HG03460 (cell line): ENCODE results near the gene SMIM44.

Experiments
- ATAC-seq: cut with Tn5 transposase; IDR thresholded peaks from one replicate; pipeline ENCODE4 v1.9.1; 2021; ENCODE audit not compliant: unreplicated experiment

The SMIM44 gene

DNA sequence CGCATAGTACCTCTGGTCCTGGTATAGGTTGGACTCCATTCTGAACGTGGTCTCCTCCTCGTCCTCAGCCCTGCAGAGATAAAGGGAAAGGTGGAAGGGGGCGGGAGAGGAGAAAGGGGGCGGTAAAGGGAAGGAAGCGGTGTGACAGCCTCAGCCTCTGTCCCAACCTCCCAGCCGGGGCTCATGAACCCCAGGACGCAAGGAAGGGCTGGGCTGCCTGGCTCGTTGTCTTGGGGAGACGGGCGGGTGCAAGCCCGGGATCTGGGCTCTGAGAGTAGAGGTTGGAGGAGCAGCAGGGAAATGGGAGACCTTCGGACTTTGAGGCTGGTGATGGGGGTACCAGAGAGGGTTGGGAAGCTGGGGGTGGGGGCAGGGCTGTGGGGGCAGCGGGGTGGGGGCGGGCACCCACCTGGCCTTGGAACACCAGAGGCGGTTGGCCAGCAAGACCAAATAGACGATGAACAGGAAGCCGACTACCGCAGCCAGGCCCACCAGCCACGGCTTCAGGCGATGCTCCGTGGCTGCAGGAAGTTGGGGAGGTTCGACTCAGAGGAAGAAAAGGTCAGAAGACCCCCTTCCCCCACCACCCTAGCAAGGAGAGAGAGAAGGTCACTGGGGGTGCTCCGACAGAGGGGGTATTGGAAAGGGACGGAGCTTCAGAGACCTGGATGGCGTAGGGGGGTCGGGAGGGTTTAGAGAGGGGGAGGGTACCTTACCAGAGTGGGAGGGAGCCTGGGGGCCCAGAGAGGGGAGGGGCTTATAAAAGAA lies 4.6 kb downstream of the SMIM44 start:
- no peak for ATAC-seq

DNA sequence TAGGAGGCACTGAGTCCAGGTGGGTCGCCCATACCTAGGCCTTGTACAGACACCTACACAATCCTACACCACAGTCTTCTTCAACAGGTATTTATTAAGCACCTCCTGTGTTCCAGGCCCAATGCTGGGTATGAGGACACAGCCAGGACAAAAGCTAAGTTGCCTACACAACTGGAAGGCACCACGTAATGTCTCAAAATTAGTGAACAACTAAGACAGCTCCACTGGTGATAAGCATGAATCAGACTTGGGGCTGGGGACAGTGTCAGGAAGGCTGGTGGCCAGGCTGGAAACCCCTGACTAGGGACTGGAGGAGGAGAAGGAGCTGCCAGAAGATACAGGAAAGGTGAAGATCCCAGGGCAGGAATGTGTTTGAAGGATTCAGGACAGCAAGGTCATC lies 5.3 kb downstream of the SMIM44 start:
- no peak for ATAC-seq

DNA sequence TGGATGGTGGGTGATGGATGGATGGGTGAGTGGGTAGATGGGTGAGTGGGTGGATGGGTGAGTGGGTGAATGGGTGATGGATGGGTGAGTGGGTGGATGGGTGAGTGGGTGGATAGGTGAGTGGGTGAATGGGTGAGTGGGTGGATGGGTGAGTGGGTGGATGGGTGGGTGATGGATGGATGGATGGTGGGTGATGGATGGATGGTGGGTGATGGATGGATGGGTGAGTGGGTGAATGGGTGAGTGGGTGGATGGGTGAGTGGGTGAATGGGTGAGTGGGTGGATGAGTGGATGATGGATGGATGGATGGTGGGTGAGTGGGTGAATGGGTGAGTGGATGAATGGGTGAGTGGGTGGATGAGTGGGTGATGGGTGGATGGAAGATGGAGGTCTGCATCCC lies 5.7 kb downstream of the SMIM44 start:
- no peak for ATAC-seq

DNA sequence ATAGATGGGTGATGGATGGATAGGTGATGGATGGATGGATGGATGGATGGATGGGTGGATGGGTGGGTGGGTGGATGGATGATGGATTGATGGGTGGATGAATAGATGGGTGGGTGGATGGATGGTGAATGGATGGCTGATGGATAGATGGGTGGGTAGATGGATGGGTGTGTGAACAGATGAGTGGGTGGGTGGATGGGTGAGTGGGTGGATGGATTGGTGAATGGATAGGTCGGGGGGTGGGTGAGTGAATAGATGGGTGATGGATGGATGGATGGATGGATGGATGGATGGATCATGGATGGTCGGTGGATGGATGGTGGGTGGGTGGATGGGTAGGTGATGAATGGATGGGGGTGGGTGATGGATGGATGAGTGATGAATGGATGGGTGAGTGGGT lies 6.4 kb downstream of the SMIM44 start:
- ATAC-seq: no peak

DNA sequence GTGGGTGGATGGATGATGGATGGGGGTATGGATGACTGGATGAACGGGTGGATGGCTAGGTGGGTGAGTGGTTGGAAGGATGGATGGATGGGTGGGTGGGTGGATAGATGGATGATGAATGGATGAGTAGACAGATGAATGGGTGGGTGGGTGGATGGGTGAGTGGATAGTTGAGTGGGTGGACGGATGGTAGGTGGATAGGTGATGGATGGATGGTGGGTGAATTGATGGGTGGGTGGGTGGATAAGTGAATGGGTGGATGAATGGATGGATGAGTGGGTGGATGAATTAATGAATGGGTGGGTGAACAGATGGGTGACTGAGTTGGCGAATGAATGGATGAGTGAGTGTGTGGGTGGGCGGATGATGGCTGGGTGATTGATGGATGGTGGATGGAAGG lies 7.8 kb downstream of the SMIM44 start:
- no peak for ATAC-seq

DNA sequence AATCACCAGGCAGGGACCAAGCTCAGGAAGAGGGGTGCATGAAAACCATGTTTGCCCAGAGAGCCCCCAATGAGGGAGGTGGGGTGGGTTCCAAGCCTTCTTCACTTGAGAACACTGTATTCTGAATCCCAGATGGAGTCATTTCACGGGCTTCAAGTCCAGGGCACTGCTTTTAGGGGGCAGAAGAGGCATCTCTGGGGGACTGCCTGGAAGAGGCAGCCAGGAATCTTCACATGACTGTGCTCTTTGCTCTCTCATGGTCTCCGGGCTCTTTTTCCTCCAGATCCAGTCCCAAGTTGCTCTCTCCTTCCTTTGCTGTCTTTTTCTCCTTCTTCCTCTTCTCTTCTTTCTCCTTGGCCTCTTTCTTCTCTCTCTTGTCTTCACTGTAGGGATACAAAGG lies 8.6 kb downstream of the SMIM44 start:
- ATAC-seq: no peak

DNA sequence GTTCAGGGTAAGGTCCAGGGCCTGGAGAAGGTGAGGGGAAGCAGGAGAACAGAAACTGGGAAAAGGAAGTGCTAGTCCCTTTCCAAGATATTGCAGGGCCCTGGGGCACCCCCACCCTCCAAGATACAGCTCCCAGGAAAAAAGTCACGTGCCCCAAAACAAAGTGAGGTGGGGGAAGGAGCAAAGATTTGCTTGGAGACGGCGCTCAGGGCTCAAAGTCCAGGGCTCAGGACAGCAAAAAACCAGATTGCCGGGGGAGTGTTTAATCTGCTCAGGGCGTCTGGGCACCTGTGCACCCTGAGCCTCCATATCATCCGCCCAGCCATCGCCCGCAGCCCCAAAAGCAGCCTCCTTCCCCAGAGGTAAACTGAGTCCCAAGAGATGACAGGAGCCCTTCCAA lies 9.2 kb downstream of the SMIM44 start:
- no peak for ATAC-seq

DNA sequence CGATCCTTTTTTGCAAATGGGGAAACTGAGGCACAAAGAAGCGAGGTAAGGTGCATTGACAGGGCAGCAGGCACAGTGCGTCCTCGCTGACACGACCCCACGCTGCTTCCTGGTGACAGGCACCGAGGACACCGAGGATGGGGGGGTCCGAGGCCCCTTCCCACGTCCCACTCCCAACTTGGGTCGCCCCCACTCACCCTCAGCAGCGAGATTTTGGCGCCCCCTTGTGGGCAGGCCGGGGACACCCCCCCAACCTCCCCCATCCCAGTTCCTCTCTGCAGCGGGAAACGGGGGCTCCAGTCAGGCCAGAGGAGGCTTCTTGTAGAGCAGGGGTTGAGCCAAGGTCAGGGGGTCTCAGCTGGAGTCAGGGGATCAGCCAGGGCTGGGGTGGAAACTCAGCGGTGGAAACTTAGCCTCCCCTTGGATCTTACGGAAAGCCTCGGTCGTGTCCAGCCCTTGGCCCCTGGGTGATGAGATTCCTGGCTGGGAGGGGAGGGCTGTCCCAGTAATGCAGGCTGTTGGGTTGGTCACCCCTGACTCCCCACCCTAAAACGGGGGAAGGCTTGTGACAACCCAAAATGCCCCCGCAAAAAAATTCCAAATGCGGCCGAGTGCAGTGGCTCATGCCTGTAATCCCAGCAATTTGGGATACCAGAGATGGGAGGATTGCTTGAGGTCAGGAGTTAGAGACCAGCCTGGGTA lies 11.1 kb downstream of the SMIM44 start:
- no peak for ATAC-seq

DNA sequence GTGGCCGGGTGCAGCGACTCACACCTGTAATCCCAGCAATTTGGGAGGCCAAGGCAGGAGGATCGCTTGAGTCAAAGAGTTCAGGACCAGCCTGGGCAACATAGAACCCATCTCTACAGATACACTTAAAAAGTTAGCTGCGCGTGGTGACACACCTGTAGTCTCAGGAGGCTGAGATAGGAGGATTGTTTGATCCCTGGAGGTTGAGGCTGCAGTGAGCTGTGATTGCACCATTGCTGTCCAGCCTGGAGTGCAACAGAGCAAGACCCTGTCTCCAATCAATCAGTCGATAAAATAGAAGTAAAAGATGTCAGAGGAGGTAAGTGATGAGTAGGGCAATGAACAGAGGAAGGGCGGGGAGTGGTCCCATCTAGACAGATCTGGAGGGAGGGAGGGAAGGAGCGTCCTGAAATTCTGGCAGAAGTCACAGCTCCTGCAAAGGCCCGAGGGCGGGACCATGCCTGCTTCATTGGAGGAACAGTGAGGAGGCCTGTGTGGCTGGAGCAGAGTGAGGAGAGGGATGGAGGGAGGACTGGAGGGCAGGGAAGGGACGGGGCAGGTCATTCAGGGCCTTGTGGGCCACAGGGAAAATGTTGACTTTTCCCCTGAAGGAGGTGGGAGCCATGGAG lies 12.6 kb downstream of the SMIM44 start:
- ATAC-seq: no peak

DNA sequence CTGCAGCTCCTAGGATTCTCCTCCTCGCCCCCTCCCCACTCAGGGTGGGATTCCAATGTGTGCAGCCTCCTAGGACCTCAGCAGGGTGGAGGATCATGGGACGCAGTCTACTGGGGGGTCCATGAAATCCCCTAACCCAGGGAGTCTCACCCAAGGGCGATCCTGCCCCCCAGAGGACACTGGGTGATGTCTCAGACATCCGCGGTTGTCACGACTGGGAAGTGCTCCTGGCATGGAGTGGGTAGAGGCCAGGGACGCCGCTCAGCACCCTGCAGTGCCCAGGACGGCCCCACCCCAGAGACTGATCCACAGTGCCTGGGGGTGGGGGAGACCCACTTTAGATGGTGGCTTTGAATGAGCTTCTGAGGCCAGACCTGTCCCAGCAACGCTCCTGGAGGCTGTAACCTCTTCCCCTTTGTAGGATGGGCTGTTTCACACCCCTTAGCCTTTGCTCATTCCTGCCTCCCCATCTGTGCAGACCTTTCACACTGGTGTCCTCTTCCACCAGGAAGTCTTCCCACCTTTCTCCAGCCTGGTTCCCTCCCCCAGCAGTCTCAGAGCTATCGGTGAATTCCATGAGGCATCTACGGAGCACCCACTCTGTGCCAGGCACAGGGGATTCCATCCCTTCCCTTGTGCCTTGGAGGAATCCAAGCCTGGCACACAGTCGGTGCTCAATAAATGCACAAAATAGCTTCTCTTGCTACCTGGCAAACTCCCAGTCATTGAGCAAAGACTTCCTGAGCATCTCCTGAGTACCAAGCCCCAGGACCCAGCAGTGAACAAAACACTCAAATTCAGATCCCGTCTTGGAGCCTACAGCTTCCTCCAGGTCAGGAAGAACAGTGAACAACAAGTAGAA lies 13.4 kb downstream of the SMIM44 start:
- ATAC-seq: no peak

DNA sequence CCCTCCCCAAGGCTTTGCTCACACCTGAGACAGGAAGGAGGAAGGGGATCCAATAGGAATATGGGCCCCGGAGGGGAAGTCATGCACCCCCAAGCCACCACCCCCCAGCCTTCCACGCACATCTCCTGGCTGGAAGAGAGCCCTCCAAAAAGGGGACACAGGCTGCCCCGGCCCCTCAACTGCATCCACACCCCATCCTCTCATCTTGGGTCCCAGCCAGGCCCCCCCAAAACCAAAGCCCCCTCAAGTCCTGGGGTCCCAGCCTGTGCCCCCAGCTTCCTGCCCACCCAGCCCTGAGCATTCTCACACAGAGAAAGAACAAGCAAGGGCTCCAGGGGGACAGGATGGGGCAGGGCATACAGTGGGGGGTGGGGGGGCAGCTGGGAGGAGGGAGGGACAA lies 15.0 kb downstream of the SMIM44 start:
- ATAC-seq: no peak

DNA sequence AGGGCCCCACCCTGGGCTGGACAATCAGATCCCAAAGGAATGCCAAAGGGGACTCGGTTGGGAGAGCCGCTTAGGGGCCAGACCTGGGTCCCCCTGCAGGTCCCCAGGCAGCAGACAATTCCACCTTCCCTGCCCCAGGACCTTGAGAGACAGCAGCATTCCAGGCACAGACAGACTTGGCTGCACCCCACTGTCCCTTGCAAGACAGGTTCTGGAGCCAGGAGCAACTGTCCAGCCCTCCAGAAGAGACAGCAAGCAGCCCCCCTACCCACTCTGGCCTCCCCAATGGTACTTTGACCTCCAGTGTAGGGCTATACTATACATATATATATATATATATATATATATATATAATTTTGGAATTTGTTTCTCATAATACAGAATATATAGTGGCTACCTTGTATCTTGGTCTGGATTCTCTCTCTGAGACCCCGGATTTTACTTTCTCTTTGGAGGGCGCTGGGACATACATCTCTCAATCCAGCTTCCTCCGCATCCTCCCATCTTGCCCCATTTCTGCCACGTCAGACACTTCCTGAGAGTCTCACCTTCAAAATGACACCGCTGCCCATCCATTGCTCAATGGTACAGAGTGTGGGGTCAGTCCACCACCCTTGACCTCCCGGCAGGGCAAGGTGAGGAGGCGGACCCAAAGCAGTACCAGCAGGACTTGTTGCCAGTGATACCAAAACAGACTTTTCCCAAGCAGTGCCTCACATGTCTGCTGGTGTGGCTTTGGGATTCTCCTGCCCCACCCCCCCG lies 15.6 kb downstream of the SMIM44 start:
- no peak for ATAC-seq

DNA sequence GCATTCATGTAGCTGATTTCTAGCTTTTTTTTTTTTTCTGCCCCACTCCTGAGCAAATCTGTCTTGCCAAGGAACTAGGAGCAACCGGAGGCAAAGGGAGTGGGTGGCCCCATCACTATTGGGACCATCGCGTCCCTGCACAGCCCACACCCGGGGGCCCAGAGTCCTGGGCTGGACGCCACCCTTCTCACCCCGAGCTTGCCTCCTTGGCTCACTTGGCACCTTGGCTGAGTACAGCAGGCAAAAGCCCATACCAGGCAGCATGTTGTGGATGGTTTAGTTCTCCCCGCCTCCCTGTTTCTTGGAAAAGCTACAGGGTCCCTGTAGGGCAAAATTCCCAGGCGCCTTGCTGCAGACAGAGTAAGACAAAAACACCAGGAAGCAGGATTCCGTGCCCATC lies 16.6 kb downstream of the SMIM44 start:
- ATAC-seq: no peak

DNA sequence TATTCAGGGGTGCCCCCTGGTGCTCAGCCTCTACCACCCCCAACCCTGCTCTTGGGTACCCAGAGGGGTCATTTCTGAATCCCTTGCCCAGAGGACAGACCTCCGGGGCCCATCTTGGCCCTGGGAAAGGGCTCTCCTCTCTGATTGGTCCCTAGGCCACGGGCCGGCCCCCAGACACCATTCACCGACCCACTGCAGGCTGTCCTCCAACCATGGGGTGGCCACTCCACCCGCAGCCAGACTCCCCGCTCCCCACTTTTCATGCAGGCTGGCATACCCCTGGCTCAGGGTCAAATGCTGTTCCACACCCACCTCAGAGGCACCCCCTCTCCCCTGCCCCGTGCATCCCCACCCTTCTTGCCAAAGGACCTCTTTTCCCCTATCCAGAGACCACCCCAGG lies 17.7 kb downstream of the SMIM44 start:
- no peak for ATAC-seq

DNA sequence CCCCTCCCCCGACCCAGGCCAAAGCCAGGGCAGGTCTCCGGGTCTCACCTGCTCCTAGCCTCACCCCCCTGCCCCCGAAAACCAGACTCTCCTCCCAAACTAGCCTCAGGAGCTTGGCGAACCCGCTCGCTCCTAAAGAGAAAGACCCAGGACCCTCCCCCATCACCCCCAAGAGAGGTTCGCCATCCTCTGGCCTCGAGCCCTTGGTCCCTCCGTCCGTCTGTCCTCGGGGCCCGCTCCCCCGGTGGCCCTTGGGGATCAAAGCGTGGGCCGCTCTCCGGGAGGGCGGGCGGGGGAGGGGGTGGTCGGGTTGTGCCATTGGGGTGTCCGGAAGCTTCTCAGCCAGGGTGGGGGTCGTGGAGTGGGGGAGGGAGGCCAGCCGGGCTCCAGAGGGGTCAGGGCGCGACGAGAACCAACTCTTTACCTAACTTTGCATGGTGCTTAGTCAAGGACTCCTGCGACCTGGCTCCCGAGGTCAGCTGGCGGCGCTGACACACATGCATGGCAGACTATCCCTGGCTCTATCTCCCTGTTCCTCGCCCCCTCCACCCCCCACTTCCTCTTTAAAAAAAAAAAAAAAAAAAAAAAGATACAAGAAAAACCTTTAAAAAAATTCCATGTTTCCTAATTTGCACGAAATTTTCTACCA lies 18.5 kb downstream of the SMIM44 start:
- ATAC-seq: no peak

DNA sequence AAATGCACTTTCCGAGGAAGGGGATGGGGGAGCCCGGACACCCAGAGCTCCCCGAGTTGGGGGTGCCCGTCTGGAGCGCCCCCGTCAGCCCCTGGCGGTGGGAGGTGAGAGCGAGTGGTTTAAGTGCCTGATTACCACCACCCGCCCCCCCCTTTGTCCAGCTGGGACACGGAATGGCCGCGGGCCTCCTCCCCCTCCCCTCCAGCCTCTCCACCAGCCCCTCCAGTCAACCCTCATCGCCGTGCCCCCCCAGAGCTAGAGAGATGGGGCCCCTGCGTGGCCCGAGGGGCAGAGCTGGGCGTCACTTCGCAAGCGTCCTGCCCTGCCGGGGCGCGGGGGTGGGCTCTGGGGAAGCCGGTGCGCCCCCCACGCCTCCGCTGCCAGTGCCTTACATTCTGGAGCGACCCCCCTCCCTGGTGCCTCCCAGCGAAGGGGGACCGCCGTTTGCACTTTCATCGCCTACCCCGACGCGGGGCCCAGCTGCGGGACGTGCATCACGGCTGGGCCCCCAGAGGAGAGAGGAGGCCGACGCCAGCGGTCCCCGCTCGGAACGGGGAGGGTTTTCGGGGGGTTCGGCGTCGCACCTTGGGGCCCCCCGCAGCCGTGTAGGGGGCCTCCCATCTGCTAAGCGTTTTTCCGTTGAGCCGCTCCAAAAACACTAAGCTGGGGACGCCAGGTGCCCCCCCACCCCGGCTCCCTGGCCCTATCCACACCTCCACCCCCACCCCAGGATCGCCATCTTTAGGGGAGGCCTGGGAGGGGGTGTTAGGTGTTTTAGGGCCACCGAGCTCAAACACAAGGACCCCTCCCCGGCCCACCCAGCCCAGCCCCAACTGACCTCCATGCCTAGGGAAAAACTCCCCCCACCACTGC lies 19.3 kb downstream of the SMIM44 start:
- no peak for ATAC-seq

DNA sequence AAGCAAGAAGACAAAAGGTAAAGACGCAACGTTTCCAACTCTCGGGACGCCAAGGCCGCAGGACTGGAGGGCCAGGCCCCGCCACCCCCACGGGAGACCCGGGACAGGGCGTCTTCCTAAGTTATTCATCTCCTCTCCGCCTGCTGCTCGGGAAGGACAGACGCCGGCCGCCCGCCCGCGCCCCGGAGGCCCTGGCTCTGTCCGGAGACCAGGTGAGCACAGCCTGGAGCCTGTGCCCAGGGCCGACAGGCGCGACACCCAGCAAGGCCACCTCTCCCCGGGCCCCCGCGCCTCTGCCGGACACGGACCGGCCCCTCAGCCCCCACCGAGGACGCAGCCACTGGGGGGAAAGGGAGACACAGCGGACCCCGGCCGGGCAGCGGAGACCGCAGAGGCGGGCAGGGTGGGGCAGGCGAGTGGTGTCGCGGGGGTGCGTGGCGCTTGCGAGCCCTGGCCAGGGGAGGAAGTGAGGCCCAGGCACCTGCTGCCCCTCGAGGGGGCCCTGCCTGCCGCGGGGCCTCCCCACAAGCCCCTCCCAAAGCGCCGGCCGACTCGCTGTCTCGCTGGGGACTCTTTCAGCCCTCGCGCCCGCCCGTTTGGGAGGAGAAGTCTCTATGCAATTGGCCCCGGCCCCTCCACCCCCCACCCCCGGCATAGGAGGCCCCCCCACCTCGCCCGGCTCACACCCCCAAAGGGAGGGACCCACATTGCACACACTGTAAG lies 20.1 kb downstream of the SMIM44 start:
- ATAC-seq: no peak

DNA sequence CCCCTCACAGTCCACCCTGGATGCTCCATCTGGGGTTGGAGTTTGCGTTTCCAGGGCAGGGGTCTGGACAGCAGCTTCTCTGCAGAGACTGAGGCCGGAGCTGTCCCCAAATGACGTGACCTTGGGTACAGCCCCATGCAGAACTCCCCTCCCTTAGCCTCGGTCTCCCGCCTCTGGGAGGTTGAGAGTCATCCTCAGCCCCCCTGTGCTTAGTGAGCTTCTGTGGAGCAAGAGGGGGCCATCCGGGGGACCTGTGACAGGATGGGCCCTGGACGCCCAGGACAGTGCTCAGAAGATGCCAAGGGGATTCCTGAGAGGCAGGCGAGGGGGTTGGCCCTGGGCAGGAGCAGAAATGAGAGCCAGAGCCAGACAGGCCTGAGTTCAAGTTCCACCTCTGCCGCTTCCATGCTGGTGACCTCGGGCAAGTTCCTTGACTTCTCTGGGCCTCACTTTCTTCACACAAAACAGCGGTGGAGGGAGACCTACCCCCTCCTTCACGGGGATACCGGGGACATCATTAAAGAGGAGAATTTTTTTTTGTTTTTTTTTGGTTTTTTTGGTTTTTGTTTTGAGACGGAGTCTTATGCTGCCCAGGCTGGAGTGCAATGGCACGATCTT lies 23.2 kb downstream of the SMIM44 start:
- ATAC-seq: no peak
